ENCODE results near the gene NDE1.

Gene NDE1

GRCh38 chr16:15729152-15729551 is 79.1 kb downstream of the NDE1 start:
- Histone ChIP-seq H3K36me3 (ENCODE audit: control insufficient read depth, insufficient read depth, low read length) (peaks cover 5% of the 10 kb centered on the region), H3K27ac (ENCODE audit: insufficient read depth, low read depth, low read length, poor library complexity, severe bottlenecking) (no peak overlapping the region), H3K27me3 (ENCODE audit: control insufficient read depth, insufficient read depth, low read length, poor library complexity, severe bottlenecking) (no peaks in the 10 kb centered on the region), H3K4me1 (ENCODE audit: control insufficient read depth, insufficient read depth, low read length) (no peaks in the 10 kb centered on the region), H3K4me3 (ENCODE audit: insufficient read depth, low read depth, low read length) (no peak overlapping the region), H3K9me3 (ENCODE audit: control insufficient read depth, low read length) (no peaks in the 10 kb centered on the region)
- 93 to 95% methylated on average over 7 of the region's 7 CpGs for WGBS, 2 experiments

GRCh38 chr16:15732416-15732815 is 82.4 kb downstream of the NDE1 start:
- Histone ChIP-seq H3K4me1 (ENCODE audit: control insufficient read depth, insufficient read depth, low read length) (no peaks in the 10 kb centered on the region), H3K9me3 (ENCODE audit: control insufficient read depth, low read length) (no peaks in the 10 kb centered on the region), H3K4me3 (ENCODE audit: insufficient read depth, low read depth, low read length) (no peak overlapping the region), H3K27ac (ENCODE audit: insufficient read depth, low read depth, low read length, poor library complexity, severe bottlenecking) (no peak overlapping the region), H3K27me3 (ENCODE audit: control insufficient read depth, insufficient read depth, low read length, poor library complexity, severe bottlenecking) (no peaks in the 10 kb centered on the region), H3K36me3 (ENCODE audit: control insufficient read depth, insufficient read depth, low read length) (no peaks in the 10 kb centered on the region)
- 92 to 94% methylated on average over 6 of the region's 6 CpGs for WGBS, 2 experiments

- Histone ChIP-seq H3K27me3 (ENCODE audit: control insufficient read depth, insufficient read depth, low read length, poor library complexity, severe bottlenecking) (no peaks in the 10 kb centered on the region), H3K9me3 (ENCODE audit: control insufficient read depth, low read length) (no peaks in the 10 kb centered on the region), H3K27ac (ENCODE audit: insufficient read depth, low read depth, low read length, poor library complexity, severe bottlenecking) (no peak overlapping the region), H3K36me3 (ENCODE audit: control insufficient read depth, insufficient read depth, low read length) (no peaks in the 10 kb centered on the region), H3K4me1 (ENCODE audit: control insufficient read depth, insufficient read depth, low read length) (no peaks in the 10 kb centered on the region), H3K4me3 (ENCODE audit: insufficient read depth, low read depth, low read length) (no peak overlapping the region)
- WGBS, 2 experiments = 92 to 95% methylated on average over 3 of the region's 3 CpGs
Measured at GRCh38 chr16:15735610-15736009, 85.6 kb downstream of the NDE1 start.

- no peaks in the 10 kb centered on the region for H3K27me3 ChIP-seq (ENCODE audit: control insufficient read depth, insufficient read depth, low read length, poor library complexity, severe bottlenecking)
- H3K9me3 ChIP-seq (ENCODE audit: control insufficient read depth, low read length) = no peaks in the 10 kb centered on the region
- H3K4me1 ChIP-seq (ENCODE audit: control insufficient read depth, insufficient read depth, low read length) = no peaks in the 10 kb centered on the region
- no peak overlapping the region for H3K4me3 ChIP-seq (ENCODE audit: insufficient read depth, low read depth, low read length)
- H3K27ac ChIP-seq (ENCODE audit: insufficient read depth, low read depth, low read length, poor library complexity, severe bottlenecking) = no peak overlapping the region
- no peaks in the 10 kb centered on the region for H3K36me3 ChIP-seq (ENCODE audit: control insufficient read depth, insufficient read depth, low read length)
- WGBS, 2 experiments = 74 to 82% methylated on average over 7 of the region's 7 CpGs
Measured at GRCh38 chr16:15736529-15736928, 86.5 kb downstream of the NDE1 start.

GRCh38 chr16:15737140-15737644 is 87.1 kb downstream of the NDE1 start:
- H3K9me3 ChIP-seq (ENCODE audit: control insufficient read depth, low read length) = no peaks in the 10 kb centered on the region
- 93 to 94% methylated on average over 18 of the region's 18 CpGs for WGBS, 2 experiments

GRCh38 chr16:15739464-15739863 is 89.4 kb downstream of the NDE1 start:
- H3K9me3 ChIP-seq (ENCODE audit: control insufficient read depth, low read length) = no peaks in the 10 kb centered on the region
- H3K27me3 ChIP-seq (ENCODE audit: control insufficient read depth, insufficient read depth, low read length, poor library complexity, severe bottlenecking) = no peaks in the 10 kb centered on the region
- no peaks in the 10 kb centered on the region for H3K4me1 ChIP-seq (ENCODE audit: control insufficient read depth, insufficient read depth, low read length)
- no peak overlapping the region for H3K4me3 ChIP-seq (ENCODE audit: insufficient read depth, low read depth, low read length)
- WGBS, 2 experiments = 67 to 77% methylated on average over 2 of the region's 2 CpGs
- H3K27ac ChIP-seq (ENCODE audit: insufficient read depth, low read depth, low read length, poor library complexity, severe bottlenecking) = no peak overlapping the region
- H3K36me3 ChIP-seq (ENCODE audit: control insufficient read depth, insufficient read depth, low read length) = no peaks in the 10 kb centered on the region

More at GRCh38 chr16:15737140-15737644, 87.1 kb downstream of the NDE1 start:
- Histone ChIP-seq H3K36me3 (ENCODE audit: control insufficient read depth, insufficient read depth, low read length) (no peaks in the 10 kb centered on the region), H3K27ac (ENCODE audit: insufficient read depth, low read depth, low read length, poor library complexity, severe bottlenecking) (no peak overlapping the region), H3K4me3 (ENCODE audit: insufficient read depth, low read depth, low read length) (no peak overlapping the region), H3K4me1 (ENCODE audit: control insufficient read depth, insufficient read depth, low read length) (no peaks in the 10 kb centered on the region), H3K27me3 (ENCODE audit: control insufficient read depth, insufficient read depth, low read length, poor library complexity, severe bottlenecking) (no peaks in the 10 kb centered on the region)

- H3K4me1 ChIP-seq (ENCODE audit: control insufficient read depth, insufficient read depth, low read length) = no peaks in the 10 kb centered on the region
- H3K27ac ChIP-seq (ENCODE audit: insufficient read depth, low read depth, low read length, poor library complexity, severe bottlenecking) = no peak overlapping the region
- no peaks in the 10 kb centered on the region for H3K9me3 ChIP-seq (ENCODE audit: control insufficient read depth, low read length)
- 90 to 92% methylated on average over 6 of the region's 6 CpGs for WGBS, 2 experiments
- H3K36me3 ChIP-seq (ENCODE audit: control insufficient read depth, insufficient read depth, low read length) = no peaks in the 10 kb centered on the region
- no peaks in the 10 kb centered on the region for H3K27me3 ChIP-seq (ENCODE audit: control insufficient read depth, insufficient read depth, low read length, poor library complexity, severe bottlenecking)
- H3K4me3 ChIP-seq (ENCODE audit: insufficient read depth, low read depth, low read length) = no peak overlapping the region
Measured at GRCh38 chr16:15739950-15740349, 89.9 kb downstream of the NDE1 start.

- WGBS, 2 experiments = 96% methylated on average over 13 of the region's 13 CpGs
- H3K9me3 ChIP-seq (ENCODE audit: control insufficient read depth, low read length) = no peaks in the 10 kb centered on the region
- no peak overlapping the region for H3K4me3 ChIP-seq (ENCODE audit: insufficient read depth, low read depth, low read length)
- no peaks in the 10 kb centered on the region for H3K36me3 ChIP-seq (ENCODE audit: control insufficient read depth, insufficient read depth, low read length)
- H3K27me3 ChIP-seq (ENCODE audit: control insufficient read depth, insufficient read depth, low read length, poor library complexity, severe bottlenecking) = no peaks in the 10 kb centered on the region
- H3K4me1 ChIP-seq (ENCODE audit: control insufficient read depth, insufficient read depth, low read length) = no peaks in the 10 kb centered on the region
- H3K27ac ChIP-seq (ENCODE audit: insufficient read depth, low read depth, low read length, poor library complexity, severe bottlenecking) = no peak overlapping the region
Measured at GRCh38 chr16:15741207-15741871, 91.3 kb downstream of the NDE1 start.

- WGBS, 2 experiments = 93 to 94% methylated on average over 2 of the region's 2 CpGs
- no peaks in the 10 kb centered on the region for H3K4me1 ChIP-seq (ENCODE audit: control insufficient read depth, insufficient read depth, low read length)
- H3K9me3 ChIP-seq (ENCODE audit: control insufficient read depth, low read length) = no peaks in the 10 kb centered on the region
- H3K36me3 ChIP-seq (ENCODE audit: control insufficient read depth, insufficient read depth, low read length) = no peaks in the 10 kb centered on the region
- H3K27ac ChIP-seq (ENCODE audit: insufficient read depth, low read depth, low read length, poor library complexity, severe bottlenecking) = no peak overlapping the region
- H3K4me3 ChIP-seq (ENCODE audit: insufficient read depth, low read depth, low read length) = no peak overlapping the region
- no peaks in the 10 kb centered on the region for H3K27me3 ChIP-seq (ENCODE audit: control insufficient read depth, insufficient read depth, low read length, poor library complexity, severe bottlenecking)
Measured at GRCh38 chr16:15742716-15743115, 92.7 kb downstream of the NDE1 start.

- Histone ChIP-seq H3K27me3 (ENCODE audit: control insufficient read depth, insufficient read depth, low read length, poor library complexity, severe bottlenecking) (no peaks in the 10 kb centered on the region), H3K4me3 (ENCODE audit: insufficient read depth, low read depth, low read length) (no peak overlapping the region), H3K9me3 (ENCODE audit: control insufficient read depth, low read length) (no peaks in the 10 kb centered on the region), H3K36me3 (ENCODE audit: control insufficient read depth, insufficient read depth, low read length) (no peaks in the 10 kb centered on the region), H3K27ac (ENCODE audit: insufficient read depth, low read depth, low read length, poor library complexity, severe bottlenecking) (no peak overlapping the region), H3K4me1 (ENCODE audit: control insufficient read depth, insufficient read depth, low read length) (no peaks in the 10 kb centered on the region)
- 95 to 96% methylated on average over 1 of the region's 1 CpG for WGBS, 2 experiments
Measured at GRCh38 chr16:15743657-15744056, 93.6 kb downstream of the NDE1 start.

All from ectodermal cell (in vitro differentiated cells).